ENCODE results near the gene ARHGAP23. TPM values are rescaled to one million over a fixed set of nuclear protein-coding genes. Genes with fewer than 3 reads are reported as not detected.
"Not testable (repeated sequence)": the region's sequence is repeated elsewhere in the genome, so short reads cannot be mapped to it uniquely, and the experiment has no call there.

ARHGAP23 gene
- total and polyA plus RNA-seq, 3 experiments from 2014 or later, result 0.48 to 1.0 TPM; not detected in 1

- DNase-seq, CTCF ChIA-PET: not testable (repeated sequence)
Observed at GRCh38 chr17:38497656-38498055, 69.4 kb downstream of the ARHGAP23 start.

GRCh38 chr17:38498353-38498752 lies 70.1 kb downstream of the ARHGAP23 start:
- Histone ChIP-seq H3K4me3 (ENCODE audit: low read length) (no peak overlapping the region), H3K36me3 (ENCODE audit: insufficient read depth, low read length) (no peaks in the 10 kb centered on the region), H3K27ac (ENCODE audit: low read depth, low read length) (no peak overlapping the region), H3K4me1 (ENCODE audit: insufficient read depth, low read length) (no peaks in the 10 kb centered on the region), H3K9me3 (ENCODE audit: low read length) (no peaks in the 10 kb centered on the region), H3K27me3 (ENCODE audit: insufficient read depth, low read length, poor library complexity, severe bottlenecking) (no peaks in the 10 kb centered on the region)
- Mint-ChIP-seq H3K4me1 (no peaks in the 10 kb centered on the region), H3K27me3 (peaks cover 3 to 10% of the 10 kb centered on the region in 2 donors), H3K4me3 (no peak overlapping the region), H3K36me3 (peaks cover 0 to 1% (median 0%) of the 10 kb centered on the region in 3 donors), H3K27ac (no peak overlapping the region), H3K9me3 (peaks cover 0 to 2% (median 0%) of the 10 kb centered on the region in 5 donors)
- ChIA-PET CTCF (no interaction called here), POLR2A (no interaction called here)
- no peak for DNase-seq

More at GRCh38 chr17:38497656-38498055, 69.4 kb downstream of the ARHGAP23 start:
- H3K9me3 Mint-ChIP-seq; H3K4me3 Mint-ChIP-seq; H3K36me3 ChIP-seq (ENCODE audit: insufficient read depth, low read length); H3K4me1 Mint-ChIP-seq; H3K4me3 ChIP-seq (ENCODE audit: low read length); POLR2A ChIA-PET; H3K9me3 ChIP-seq (ENCODE audit: low read length); H3K27me3 ChIP-seq (ENCODE audit: insufficient read depth, low read length, poor library complexity, severe bottlenecking); H3K27ac ChIP-seq (ENCODE audit: low read depth, low read length); H3K4me1 ChIP-seq (ENCODE audit: insufficient read depth, low read length); H3K27ac Mint-ChIP-seq; H3K36me3 Mint-ChIP-seq; H3K27me3 Mint-ChIP-seq: not testable (repeated sequence)

- H3K4me3 Mint-ChIP-seq; H3K4me1 Mint-ChIP-seq; H3K27ac Mint-ChIP-seq; H3K9me3 Mint-ChIP-seq; POLR2A ChIA-PET; H3K4me3 ChIP-seq (ENCODE audit: low read length); H3K36me3 Mint-ChIP-seq; H3K36me3 ChIP-seq (ENCODE audit: insufficient read depth, low read length); H3K4me1 ChIP-seq (ENCODE audit: insufficient read depth, low read length); H3K9me3 ChIP-seq (ENCODE audit: low read length); DNase-seq; H3K27ac ChIP-seq (ENCODE audit: low read depth, low read length); H3K27me3 ChIP-seq (ENCODE audit: insufficient read depth, low read length, poor library complexity, severe bottlenecking); CTCF ChIA-PET: not testable (repeated sequence)
- peaks cover 0 to 17% of the 10 kb centered on the region in 2 donors for H3K27me3 Mint-ChIP-seq
Observed at GRCh38 chr17:38499230-38499629, 71.0 kb downstream of the ARHGAP23 start.

GRCh38 chr17:38501718-38502117 lies 73.5 kb downstream of the ARHGAP23 start:
- H3K27me3 ChIP-seq (ENCODE audit: insufficient read depth, low read length, poor library complexity, severe bottlenecking); POLR2A ChIA-PET; H3K27ac Mint-ChIP-seq; DNase-seq; H3K4me3 ChIP-seq (ENCODE audit: low read length); H3K9me3 ChIP-seq (ENCODE audit: low read length); H3K36me3 Mint-ChIP-seq; H3K9me3 Mint-ChIP-seq; CTCF ChIA-PET; H3K4me1 Mint-ChIP-seq; H3K27ac ChIP-seq (ENCODE audit: low read depth, low read length); H3K4me3 Mint-ChIP-seq; H3K4me1 ChIP-seq (ENCODE audit: insufficient read depth, low read length); H3K36me3 ChIP-seq (ENCODE audit: insufficient read depth, low read length): not testable (repeated sequence)
- peaks cover 5 to 17% of the 10 kb centered on the region in 2 donors for H3K27me3 Mint-ChIP-seq

DNA sequence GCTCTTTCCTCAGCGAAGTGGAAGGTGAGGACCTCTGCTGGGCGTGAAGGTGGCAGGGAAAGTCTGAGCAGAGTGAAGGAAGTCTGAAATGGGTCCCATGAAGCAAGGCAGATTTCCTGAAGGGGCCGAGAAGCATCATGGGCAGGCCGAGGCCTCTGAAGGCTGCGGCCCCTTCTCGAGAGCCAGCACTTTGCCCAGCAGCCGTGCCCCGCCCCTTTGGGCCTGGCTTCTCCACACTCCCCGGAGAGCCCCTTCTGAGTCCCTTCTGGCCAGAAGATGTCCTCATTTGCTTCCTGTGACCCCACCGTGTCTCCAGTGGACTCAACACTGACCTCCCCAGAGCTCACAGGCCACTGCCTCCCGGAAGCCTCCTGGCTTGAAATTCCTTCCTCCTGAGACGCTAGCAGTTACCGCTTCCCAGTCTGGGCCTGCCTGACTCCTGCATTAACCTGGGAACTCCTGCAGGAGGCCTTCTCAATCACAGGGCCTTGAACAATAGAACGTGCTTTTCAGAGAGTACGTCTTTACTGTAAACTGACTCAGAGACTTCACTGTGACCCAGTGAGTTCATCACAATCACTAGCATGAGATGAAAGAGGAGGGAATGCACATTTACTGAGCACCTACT lies 75.1 kb downstream of the ARHGAP23 start:
- H3K9me3 Mint-ChIP-seq; H3K36me3 Mint-ChIP-seq; H3K27ac ChIP-seq (ENCODE audit: low read depth, low read length); H3K36me3 ChIP-seq (ENCODE audit: insufficient read depth, low read length); H3K9me3 ChIP-seq (ENCODE audit: low read length); POLR2A ChIA-PET; H3K4me3 ChIP-seq (ENCODE audit: low read length); H3K4me1 ChIP-seq (ENCODE audit: insufficient read depth, low read length); H3K4me1 Mint-ChIP-seq; CTCF ChIA-PET; H3K4me3 Mint-ChIP-seq; DNase-seq; H3K27me3 ChIP-seq (ENCODE audit: insufficient read depth, low read length, poor library complexity, severe bottlenecking): not testable (repeated sequence)
- Mint-ChIP-seq H3K27ac (peak overlapping the region in 1 of 8 donors; percentile 71), H3K27me3 (peaks cover 11 to 30% of the 10 kb centered on the region in 2 donors)

- DNase-seq, result no peak
- CTCF ChIA-PET, result no interaction called here
- no peaks in the 10 kb centered on the region for H3K9me3 Mint-ChIP-seq
Observed at GRCh38 chr17:38504216-38504615, 76.0 kb downstream of the ARHGAP23 start.

GRCh38 chr17:38507436-38507835 lies 79.2 kb downstream of the ARHGAP23 start:
- CTCF ChIA-PET, result no interaction called here
- no peaks in the 10 kb centered on the region for H3K9me3 Mint-ChIP-seq
- Histone ChIP-seq H3K9me3 (ENCODE audit: low read length) (no peaks in the 10 kb centered on the region), H3K4me3 (ENCODE audit: low read length) (no peak overlapping the region), H3K27me3 (ENCODE audit: insufficient read depth, low read length, poor library complexity, severe bottlenecking) (peaks cover 11% of the 10 kb centered on the region), H3K4me1 (ENCODE audit: insufficient read depth, low read length) (no peaks in the 10 kb centered on the region), H3K36me3 (ENCODE audit: insufficient read depth, low read length) (no peaks in the 10 kb centered on the region), H3K27ac (ENCODE audit: low read depth, low read length) (no peak overlapping the region)
- peaks cover 0 to 1% (median 0%) of the 10 kb centered on the region in 3 donors for H3K36me3 Mint-ChIP-seq
- peaks cover 5 to 19% (median 9%) of the 10 kb centered on the region in 3 donors for H3K4me1 Mint-ChIP-seq
- DNase-seq, result no peak
- peak overlapping the region in 1 of 7 donors; percentile 25 for H3K4me3 Mint-ChIP-seq
- no peak overlapping the region for H3K27ac Mint-ChIP-seq
- peaks cover 33 to 58% of the 10 kb centered on the region in 2 donors for H3K27me3 Mint-ChIP-seq
- POLR2A ChIA-PET, result no interaction called here

More at GRCh38 chr17:38504216-38504615, 76.0 kb downstream of the ARHGAP23 start:
- Histone ChIP-seq H3K27ac (ENCODE audit: low read depth, low read length) (no peak overlapping the region), H3K27me3 (ENCODE audit: insufficient read depth, low read length, poor library complexity, severe bottlenecking) (no peaks in the 10 kb centered on the region), H3K36me3 (ENCODE audit: insufficient read depth, low read length) (no peaks in the 10 kb centered on the region), H3K4me3 (ENCODE audit: low read length) (no peak overlapping the region), H3K4me1 (ENCODE audit: insufficient read depth, low read length) (no peaks in the 10 kb centered on the region), H3K9me3 (ENCODE audit: low read length) (no peaks in the 10 kb centered on the region)
- H3K27ac Mint-ChIP-seq, result no peak overlapping the region
- H3K36me3 Mint-ChIP-seq, result peaks cover 0 to 1% (median 0%) of the 10 kb centered on the region in 3 donors
- POLR2A ChIA-PET, result no interaction called here
- H3K4me3 Mint-ChIP-seq, result no peak overlapping the region
- H3K4me1 Mint-ChIP-seq, result peaks cover under 1 to 6% (median 2%) of the 10 kb centered on the region in 3 donors
- H3K27me3 Mint-ChIP-seq, result peaks cover 16 to 38% of the 10 kb centered on the region in 2 donors

- no peak overlapping the region for H3K4me3 ChIP-seq (ENCODE audit: low read length)
- peaks cover 5 to 19% (median 9%) of the 10 kb centered on the region in 3 donors for H3K4me1 Mint-ChIP-seq
- no peaks in the 10 kb centered on the region for H3K9me3 Mint-ChIP-seq
- no peak overlapping the region for H3K27ac ChIP-seq (ENCODE audit: low read depth, low read length)
- peaks cover 37 to 55% of the 10 kb centered on the region in 2 donors for H3K27me3 Mint-ChIP-seq
- peak overlapping the region in 5 of 7 donors; percentile 5 to 49 (median 40) for H3K4me3 Mint-ChIP-seq
- peaks cover 11% of the 10 kb centered on the region for H3K27me3 ChIP-seq (ENCODE audit: insufficient read depth, low read length, poor library complexity, severe bottlenecking)
- no peaks in the 10 kb centered on the region for H3K9me3 ChIP-seq (ENCODE audit: low read length)
- no peaks in the 10 kb centered on the region for H3K4me1 ChIP-seq (ENCODE audit: insufficient read depth, low read length)
- CTCF ChIA-PET, result interaction anchor here (1.2 kb wide), 1 partner anchor 50 kb away, joined by 3 read pairs; no protein-coding TSS in a partner anchor
- H3K36me3 ChIP-seq (ENCODE audit: insufficient read depth, low read length), result no peaks in the 10 kb centered on the region
- H3K27ac Mint-ChIP-seq, result peak overlapping the region in 2 of 8 donors; percentile 19 to 68
- no peaks in the 10 kb centered on the region for H3K36me3 Mint-ChIP-seq
- POLR2A ChIA-PET, result no interaction called here
- no peak for DNase-seq
Observed at GRCh38 chr17:38507921-38508569, 79.8 kb downstream of the ARHGAP23 start.

Data from CD8-positive, alpha-beta memory T cell (primary cell).